HUES64 (cell line): Measurements from ENCODE around the gene ZMIZ1.

Experiments
- H3K27ac ChIP-seq: 2 replicates; pipeline ENCODE4 v1.7.0; 2013; ENCODE audit warnings: low read depth, low read length, inconsistent platforms
- H3K27me3 ChIP-seq: 2 replicates; pipeline ENCODE4 v1.6.1; 2013; ENCODE audit warnings: mild to moderate bottlenecking, low read length; ENCODE audit not compliant: insufficient read depth
- H3K36me3 ChIP-seq: 2 replicates; pipeline ENCODE4 v1.6.1; 2013; ENCODE audit warnings: mild to moderate bottlenecking, low read length; ENCODE audit not compliant: insufficient read depth
- H3K4me1 ChIP-seq: 2 replicates; pipeline ENCODE4 v1.6.1; 2013; ENCODE audit warnings: mild to moderate bottlenecking, low read length, moderate library complexity; ENCODE audit not compliant: insufficient read depth
- H3K4me3 ChIP-seq: 2 replicates; pipeline ENCODE4 v1.5.1; 2013; ENCODE audit warnings: mild to moderate bottlenecking, low read length, moderate library complexity
- H3K9ac ChIP-seq: 2 replicates; pipeline ENCODE4 v1.6.1; 2013; ENCODE audit warnings: mild to moderate bottlenecking, low read depth, low read length
- H3K9me3 ChIP-seq: 2 replicates; pipeline ENCODE4 v1.6.1; 2013; ENCODE audit warnings: low read depth, low read length; ENCODE audit not compliant: insufficient read depth
- WGBS: fragments of 150-250, 120-280 bp; methylation state at CpG from one replicate; pipeline ENCODE4 v1.1.7; 2013; ENCODE audit warnings: missing lambda C conversion rate; 5-methylcytosine and 5-hydroxymethylcytosine counted together

Gene ZMIZ1

DNA sequence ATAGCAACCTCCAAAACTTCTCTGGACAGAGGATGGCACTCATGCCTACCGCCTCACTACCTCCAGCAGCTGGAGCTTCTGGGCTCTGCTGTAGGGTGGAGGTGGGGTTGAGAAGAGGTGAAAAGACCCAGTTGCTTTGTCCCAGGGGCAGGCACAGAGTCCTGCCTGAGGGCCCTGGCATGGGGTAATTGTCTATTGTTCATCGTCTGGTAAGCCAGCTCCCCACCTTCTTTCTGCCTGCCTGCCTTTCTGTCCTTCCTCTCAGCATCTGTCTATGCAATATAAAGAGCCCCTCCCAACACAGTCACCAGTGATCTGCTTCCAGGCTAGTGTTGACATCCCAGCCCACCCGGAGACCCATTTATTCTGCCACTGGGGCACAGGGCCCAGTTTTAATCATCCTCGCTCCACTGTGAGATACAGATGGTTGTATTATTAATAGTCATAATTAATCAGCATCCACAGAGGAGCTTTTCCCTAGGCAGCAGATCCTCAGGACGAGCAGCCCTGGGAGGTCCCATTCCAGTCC, 39.0 kb downstream of the ZMIZ1 start:
- Histone ChIP-seq H3K27me3 (no peaks in the 10 kb centered on the region), H3K27ac (no peak overlapping the region), H3K9me3 (no peaks in the 10 kb centered on the region), H3K4me1 (peaks cover 25% of the 10 kb centered on the region), H3K36me3 (peaks cover 5% of the 10 kb centered on the region; the same call in 1 of the 2 replicates), H3K9ac (no peak overlapping the region), H3K4me3 (no peak overlapping the region)
- WGBS = 83% methylated on average over 4 of the region's 5 CpGs

DNA sequence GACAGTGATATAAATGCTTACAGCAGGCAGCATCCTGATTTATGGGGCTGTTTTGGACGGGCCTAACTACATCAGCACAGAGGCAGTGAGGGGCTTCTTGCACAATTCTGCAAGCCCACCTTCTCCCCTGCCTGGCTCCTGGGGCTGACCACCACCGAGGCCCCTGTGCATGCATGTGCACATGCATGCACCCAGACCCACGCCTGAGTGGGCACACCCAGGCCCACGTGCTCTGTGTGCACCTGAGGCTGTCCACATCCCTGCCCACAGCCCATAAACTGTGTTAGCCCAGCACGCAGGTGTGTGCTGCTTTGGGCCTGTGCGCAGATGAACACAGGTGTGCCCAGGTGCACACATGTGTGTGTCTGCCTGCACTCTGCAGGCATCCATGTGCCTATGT, 40.0 kb downstream of the ZMIZ1 start:
- Histone ChIP-seq H3K9ac (no peak overlapping the region), H3K36me3 (peaks cover 5% of the 10 kb centered on the region; the same call in 1 of the 2 replicates), H3K27ac (no peak overlapping the region), H3K9me3 (no peaks in the 10 kb centered on the region), H3K27me3 (no peaks in the 10 kb centered on the region), H3K4me3 (no peak overlapping the region), H3K4me1 (peaks cover 34% of the 10 kb centered on the region)
- 80% methylated on average over 6 of the region's 6 CpGs for WGBS

DNA sequence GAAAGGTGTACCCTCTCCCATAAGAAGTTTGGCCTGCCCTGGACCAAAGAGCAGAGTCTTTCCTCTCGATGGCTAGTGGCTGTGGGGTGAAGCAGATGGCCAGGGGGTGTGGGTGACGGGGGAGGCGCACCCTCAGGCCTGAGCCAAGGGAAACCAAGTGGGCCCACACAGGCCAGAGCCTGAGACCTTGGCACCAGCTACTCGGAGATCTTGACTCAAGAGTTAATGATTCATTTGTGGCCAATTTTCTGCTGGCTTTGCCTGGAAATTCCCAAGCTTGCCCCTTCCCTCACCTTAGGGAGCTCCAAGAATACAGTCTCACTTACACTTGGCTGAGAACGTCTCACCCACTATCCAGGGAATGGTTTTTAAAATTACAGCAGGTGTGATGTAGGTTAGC, 42.7 kb downstream of the ZMIZ1 start:
- H3K27me3 ChIP-seq = no peaks in the 10 kb centered on the region
- no peak overlapping the region for H3K27ac ChIP-seq
- no peak overlapping the region for H3K4me3 ChIP-seq
- 98% methylated on average over 5 of the region's 5 CpGs for WGBS
- H3K36me3 ChIP-seq = peaks cover 5% of the 10 kb centered on the region; the same call in 1 of the 2 replicates
- H3K9ac ChIP-seq = no peak overlapping the region
- peaks cover 36% of the 10 kb centered on the region for H3K4me1 ChIP-seq
- H3K9me3 ChIP-seq = no peaks in the 10 kb centered on the region

DNA sequence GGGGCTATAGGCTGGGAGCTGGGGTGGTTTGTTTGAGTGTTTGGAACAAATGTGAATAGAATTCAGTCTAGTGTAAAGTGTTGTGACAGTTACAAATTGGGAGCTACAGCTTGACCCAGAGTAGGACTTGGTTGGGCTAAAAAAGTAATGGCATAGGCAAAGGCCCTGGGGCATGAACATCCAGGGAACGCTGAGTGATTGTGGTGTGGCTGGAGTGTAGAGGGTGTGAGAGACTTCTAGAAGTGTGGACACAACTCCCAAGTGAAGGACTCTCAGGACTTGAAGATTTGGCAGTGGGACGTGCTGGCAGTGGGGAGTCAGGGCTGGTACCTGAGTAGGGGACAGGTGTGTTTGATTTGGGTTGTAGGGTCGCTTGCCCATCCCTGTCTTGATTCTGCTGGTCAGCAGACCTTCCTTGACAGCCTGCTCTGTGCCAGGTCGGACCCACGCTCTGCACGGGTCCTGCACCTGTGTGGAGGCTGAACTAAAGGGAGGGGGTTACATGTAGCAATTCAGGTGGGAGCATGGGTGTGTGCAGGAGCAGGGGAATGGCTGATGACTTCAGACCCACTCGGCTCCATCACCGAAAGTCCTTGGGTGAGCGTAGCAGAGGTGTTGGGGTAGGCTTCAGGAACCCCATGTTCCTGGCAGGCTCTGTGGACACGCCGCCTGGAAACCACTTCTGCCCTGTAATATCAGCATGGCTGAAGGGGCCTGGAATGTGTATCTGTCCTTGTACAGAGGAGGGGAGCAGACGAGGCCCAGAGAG, 43.3 kb downstream of the ZMIZ1 start:
- H3K9ac ChIP-seq = no peak overlapping the region
- no peaks in the 10 kb centered on the region for H3K9me3 ChIP-seq
- WGBS = 92% methylated on average over 12 of the region's 12 CpGs
- peaks cover 5% of the 10 kb centered on the region; the same call in 1 of the 2 replicates for H3K36me3 ChIP-seq
- H3K27ac ChIP-seq = no peak overlapping the region
- peaks cover 37% of the 10 kb centered on the region for H3K4me1 ChIP-seq
- no peaks in the 10 kb centered on the region for H3K27me3 ChIP-seq
- no peak overlapping the region for H3K4me3 ChIP-seq

DNA sequence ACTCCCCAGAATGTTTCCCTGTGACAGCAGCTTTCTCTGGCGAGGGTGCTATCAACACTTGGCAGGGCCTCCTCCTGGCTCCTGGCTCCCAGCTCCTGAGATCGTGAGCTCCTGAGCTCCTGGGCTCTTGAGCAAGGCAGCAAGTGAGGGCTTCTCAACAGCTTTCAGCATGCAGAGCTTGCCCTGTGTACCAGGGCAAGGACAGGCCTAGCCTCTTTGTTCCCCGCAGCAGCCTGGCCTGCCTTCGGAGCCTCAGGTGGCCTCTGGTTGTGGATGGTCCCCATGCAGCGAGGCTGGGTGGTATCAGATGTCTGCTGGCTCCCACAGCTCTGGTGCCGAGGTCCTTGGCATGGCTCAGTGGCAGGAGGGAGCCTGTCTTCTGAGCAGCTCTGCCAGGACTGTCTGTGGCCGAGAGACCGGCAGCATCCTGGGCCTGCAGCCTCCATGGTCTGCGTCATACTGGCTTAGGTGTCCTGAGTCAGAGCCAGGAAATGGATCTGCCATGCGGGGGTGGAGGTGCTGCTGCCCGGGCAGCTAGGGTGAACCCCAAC, 44.2 kb downstream of the ZMIZ1 start:
- WGBS = 82% methylated on average over 11 of the region's 11 CpGs
- H3K27ac ChIP-seq = peak overlapping the region; percentile 73
- H3K9me3 ChIP-seq = no peaks in the 10 kb centered on the region
- peaks cover 5% of the 10 kb centered on the region; the same call in 1 of the 2 replicates for H3K36me3 ChIP-seq
- peaks cover 30% of the 10 kb centered on the region for H3K4me1 ChIP-seq
- H3K9ac ChIP-seq = peak overlapping the region; percentile 33; the same call in 1 of the 2 replicates
- no peak overlapping the region for H3K4me3 ChIP-seq
- H3K27me3 ChIP-seq = no peaks in the 10 kb centered on the region

DNA sequence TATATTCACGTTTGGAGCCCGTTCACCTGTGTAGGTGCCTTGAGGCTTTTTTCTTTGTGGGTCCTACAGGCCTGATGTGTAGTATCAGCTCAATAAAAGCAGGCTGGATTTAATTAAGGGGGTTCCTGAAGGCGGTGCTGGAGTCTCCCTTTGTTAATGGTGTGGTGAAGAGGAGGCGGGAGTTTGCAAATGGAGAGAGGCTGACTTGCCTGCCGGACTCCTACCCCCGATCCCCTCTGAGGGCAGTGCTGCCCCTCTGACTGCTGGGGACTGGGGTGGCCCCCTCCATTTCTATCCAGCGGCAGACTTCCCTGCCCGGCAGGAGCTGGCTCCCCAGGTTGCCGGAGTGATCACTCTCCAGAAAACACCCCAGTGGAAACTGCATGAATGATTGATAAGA, 45.1 kb downstream of the ZMIZ1 start:
- Histone ChIP-seq H3K4me1 (peaks cover 30% of the 10 kb centered on the region), H3K9me3 (no peaks in the 10 kb centered on the region), H3K36me3 (peaks cover 5% of the 10 kb centered on the region; the same call in 1 of the 2 replicates), H3K4me3 (no peak overlapping the region), H3K27ac (peak overlapping the region; percentile 73), H3K9ac (no peak overlapping the region), H3K27me3 (no peaks in the 10 kb centered on the region)
- 24% methylated on average over 7 of the region's 9 CpGs for WGBS

DNA sequence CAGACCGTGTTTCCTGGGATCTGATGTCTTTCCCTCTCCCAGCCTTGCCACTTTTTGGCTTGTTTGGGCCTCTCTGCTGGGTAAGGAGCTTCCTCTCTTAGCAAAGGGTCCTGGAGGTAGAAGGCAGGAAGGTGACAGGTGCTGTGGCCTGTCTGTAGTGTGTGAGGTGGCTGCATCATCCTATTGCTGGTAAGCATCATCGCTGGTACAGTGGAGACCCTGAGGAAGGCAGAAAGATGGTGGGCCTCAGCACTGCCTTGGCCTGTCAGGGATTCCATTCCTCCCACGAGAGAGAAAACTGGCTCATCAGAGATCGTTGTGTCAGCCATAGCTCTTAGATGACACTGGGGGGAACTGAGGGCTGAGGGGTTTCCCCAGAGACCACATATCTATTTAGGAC, 46.5 kb downstream of the ZMIZ1 start:
- no peak overlapping the region; the same call in 1 of the 2 replicates for H3K9ac ChIP-seq
- H3K9me3 ChIP-seq = no peaks in the 10 kb centered on the region
- H3K4me1 ChIP-seq = peaks cover 30% of the 10 kb centered on the region
- H3K36me3 ChIP-seq = peaks cover 18% of the 10 kb centered on the region
- no peak overlapping the region for H3K4me3 ChIP-seq
- H3K27ac ChIP-seq = no peak overlapping the region
- H3K27me3 ChIP-seq = no peaks in the 10 kb centered on the region
- 90% methylated on average over 4 of the region's 4 CpGs for whole genome bisulfite sequencing

DNA sequence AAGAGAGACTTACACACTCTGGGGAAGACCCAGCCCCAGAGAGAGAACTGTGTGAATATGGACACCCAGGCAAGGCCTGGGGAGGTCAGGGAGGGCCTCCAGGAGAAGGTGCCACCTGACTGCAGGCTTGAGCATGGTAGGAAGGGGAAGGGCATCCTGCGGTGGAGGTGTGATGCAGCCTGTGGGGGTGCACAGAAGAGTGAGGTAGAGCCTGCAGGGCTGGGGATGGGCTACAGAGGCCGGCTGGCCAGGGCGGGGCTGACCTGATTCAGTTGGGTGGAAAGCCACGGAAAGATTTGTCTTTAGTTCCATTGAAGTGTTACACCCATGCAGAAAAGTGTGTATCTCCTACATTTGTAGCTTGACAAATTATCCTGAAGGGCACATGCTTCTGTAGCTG, 47.6 kb downstream of the ZMIZ1 start:
- Histone ChIP-seq H3K36me3 (peaks cover 22% of the 10 kb centered on the region), H3K4me1 (peaks cover 30% of the 10 kb centered on the region), H3K9me3 (no peaks in the 10 kb centered on the region), H3K4me3 (no peak overlapping the region), H3K9ac (no peak overlapping the region), H3K27ac (no peak overlapping the region), H3K27me3 (no peaks in the 10 kb centered on the region)
- WGBS = 86% methylated on average over 4 of the region's 4 CpGs

DNA sequence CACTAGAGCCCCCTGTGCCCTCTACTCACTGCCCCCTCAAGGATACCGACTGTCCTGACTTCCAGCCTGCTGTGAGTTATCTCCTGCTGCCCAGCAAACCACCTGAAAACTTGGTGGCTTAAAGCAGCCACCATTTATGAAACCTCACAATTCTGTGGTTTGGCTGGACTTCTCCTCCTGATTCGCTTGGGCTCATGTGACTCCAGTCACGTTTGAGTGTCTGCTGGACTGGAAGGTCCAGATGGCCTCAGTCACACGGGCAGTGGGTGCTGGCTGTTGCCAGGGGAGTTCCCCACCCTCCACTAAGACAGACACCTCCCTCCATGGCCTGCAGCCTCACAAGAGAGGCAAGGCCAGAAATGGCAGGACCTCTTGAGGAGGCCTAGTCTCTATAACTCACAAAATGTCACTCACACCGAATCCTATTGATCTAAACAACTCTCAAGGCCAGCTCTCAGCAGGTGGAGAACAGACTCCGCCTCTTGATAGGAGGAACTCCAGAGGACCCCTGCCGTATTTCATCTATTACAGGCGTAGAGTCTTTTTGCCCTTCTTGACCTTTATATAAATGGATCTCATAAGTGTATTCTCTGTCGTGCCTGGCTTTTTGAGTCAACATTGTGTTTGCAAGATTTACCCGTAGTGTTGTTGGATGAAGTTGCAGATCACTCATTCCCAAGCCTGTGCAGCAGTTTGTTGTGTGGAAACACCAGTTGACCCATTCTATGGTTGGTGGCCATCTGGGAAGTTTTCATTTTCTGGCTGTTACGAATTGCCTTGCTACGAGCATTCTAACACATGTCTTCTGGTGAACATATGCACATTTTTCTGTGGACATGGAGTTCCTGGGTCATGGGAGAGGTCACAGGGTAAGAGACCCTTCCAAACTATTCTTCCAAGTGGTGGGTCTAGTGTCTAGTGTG, 48.3 kb downstream of the ZMIZ1 start:
- no peak overlapping the region for H3K9ac ChIP-seq

DNA sequence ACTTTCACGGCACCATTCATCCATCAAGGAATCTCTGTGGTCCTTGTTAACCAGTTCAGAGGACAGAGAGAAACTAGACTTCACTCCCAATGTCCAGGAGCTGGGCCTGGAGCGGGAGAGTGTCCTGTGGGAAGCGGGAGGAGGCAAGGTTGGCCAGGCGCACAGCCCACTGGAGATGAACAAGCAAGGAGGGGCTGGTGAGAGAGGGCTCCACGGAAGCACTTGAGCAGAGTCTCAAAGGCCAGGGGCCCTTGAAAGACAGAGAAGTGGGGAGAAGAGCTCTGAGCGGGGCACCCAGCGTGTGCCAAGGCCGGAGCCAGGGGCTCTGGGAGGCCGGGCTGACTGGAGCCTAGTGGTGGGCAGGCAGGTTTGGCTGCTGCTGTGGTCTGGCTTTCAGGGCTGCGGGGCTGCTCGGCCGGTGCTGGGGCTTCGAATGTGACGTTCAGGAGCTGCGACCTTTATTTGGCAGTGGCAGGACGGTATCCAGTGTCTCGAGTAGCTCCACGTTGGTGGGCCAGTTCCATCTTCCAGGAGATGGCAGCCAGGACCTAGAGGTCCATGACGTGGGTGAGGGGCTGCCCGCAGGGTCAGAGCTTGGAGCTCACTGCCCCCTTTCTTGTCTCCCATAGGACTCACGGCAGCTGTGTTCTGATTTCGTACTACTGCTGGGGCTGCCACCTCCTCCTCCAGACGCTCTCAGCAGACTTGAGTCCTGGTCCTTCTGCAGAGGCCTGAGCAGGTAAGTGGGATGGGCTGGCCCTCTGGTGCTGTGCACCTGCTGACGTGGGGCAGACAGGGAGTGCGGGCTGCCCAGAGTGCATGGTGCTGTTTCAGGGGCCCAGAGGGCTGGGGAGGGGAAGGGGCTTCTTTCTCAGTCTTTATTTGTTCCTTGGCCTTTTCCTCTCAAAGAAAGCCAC, 49.8 kb downstream of the ZMIZ1 start:
- Histone ChIP-seq H3K27ac (no peak overlapping the region), H3K4me1 (peaks cover 18% of the 10 kb centered on the region), H3K36me3 (peaks cover 30% of the 10 kb centered on the region), H3K4me3 (no peak overlapping the region), H3K27me3 (no peaks in the 10 kb centered on the region), H3K9me3 (no peaks in the 10 kb centered on the region), H3K9ac (no peak overlapping the region)
- WGBS = 94% methylated on average over 25 of the region's 25 CpGs

More for the DNA sequence above, 48.3 kb downstream of the ZMIZ1 start:
- Histone ChIP-seq H3K4me3 (no peak overlapping the region), H3K27me3 (no peaks in the 10 kb centered on the region), H3K36me3 (peaks cover 25% of the 10 kb centered on the region), H3K4me1 (peaks cover 30% of the 10 kb centered on the region), H3K9me3 (no peaks in the 10 kb centered on the region), H3K27ac (no peak overlapping the region)
- WGBS = 70% methylated on average over 12 of the region's 12 CpGs
